ENCODE measurements around the gene FAM83C.
"Not testable (repeated sequence)": the region's sequence is repeated elsewhere in the genome, so short reads cannot be mapped to it uniquely, and the experiment has no call there.

Gene FAM83C

DNA sequence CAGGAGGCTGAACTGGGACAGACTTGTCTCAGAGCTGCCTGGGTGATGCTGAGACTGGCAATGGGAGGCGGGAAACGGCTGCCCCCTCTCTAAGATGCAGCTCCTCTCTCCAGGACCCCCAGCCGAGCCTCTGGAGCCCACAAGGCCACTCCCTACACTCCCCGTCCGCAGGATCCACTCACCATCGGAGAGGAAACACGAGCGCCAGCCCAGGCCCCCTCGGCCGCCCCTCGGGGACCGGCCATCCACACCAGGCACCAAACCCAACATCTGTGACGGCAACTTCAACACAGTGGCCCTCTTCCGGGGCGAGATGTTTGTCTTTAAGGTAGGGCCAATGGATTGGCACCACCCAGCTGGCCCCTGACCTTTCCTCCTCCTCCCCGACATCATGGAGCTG lies 25.1 kb downstream of the FAM83C start:
- in situ Hi-C loops (cut with MboI; ENCODE audit: low pct_unique_long_range_greater_than_20kb, low sequenced_read_pairs, unreplicated experiment): no loop called here
- TF ChIP-seq, protein P1, sequence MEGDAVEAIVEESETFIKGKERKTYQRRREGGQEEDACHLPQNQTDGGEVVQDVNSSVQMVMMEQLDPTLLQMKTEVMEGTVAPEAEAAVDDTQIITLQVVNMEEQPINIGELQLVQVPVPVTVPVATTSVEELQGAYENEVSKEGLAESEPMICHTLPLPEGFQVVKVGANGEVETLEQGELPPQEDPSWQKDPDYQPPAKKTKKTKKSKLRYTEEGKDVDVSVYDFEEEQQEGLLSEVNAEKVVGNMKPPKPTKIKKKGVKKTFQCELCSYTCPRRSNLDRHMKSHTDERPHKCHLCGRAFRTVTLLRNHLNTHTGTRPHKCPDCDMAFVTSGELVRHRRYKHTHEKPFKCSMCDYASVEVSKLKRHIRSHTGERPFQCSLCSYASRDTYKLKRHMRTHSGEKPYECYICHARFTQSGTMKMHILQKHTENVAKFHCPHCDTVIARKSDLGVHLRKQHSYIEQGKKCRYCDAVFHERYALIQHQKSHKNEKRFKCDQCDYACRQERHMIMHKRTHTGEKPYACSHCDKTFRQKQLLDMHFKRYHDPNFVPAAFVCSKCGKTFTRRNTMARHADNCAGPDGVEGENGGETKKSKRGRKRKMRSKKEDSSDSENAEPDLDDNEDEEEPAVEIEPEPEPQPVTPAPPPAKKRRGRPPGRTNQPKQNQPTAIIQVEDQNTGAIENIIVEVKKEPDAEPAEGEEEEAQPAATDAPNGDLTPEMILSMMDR (IDR thresholded peaks at IDR 0.05; ENCODE audit: extremely low read depth, insufficient read depth, missing control alignments): no peak
- DNase-seq (ENCODE audit: low spot score): no peak

DNA sequence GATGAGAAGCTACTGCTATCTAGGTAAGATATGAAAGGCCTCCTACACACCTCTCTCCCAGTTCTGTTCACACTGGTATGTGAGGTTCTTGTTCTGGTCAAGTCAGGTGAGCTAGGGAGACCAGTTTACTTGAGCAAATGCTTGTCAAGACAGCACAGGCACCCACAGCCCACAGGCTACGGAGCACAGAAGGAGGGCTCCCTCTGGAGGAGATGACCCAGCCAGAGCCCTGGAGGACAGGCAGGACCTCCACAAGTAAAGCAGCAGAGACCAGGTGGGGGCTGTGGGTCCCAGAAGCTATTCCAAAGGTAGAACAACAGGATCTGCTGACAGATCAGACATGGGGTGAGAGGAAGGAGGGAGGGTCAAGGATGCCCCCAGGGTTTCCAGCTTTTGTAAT lies 27.5 kb downstream of the FAM83C start:
- TF ChIP-seq, protein P1 (IDR thresholded peaks at IDR 0.05; ENCODE audit: extremely low read depth, insufficient read depth, missing control alignments): no peak
- in situ Hi-C loops (cut with MboI; ENCODE audit: low pct_unique_long_range_greater_than_20kb, low sequenced_read_pairs, unreplicated experiment): no loop called here
- no peak for DNase-seq (ENCODE audit: low spot score)

DNA sequence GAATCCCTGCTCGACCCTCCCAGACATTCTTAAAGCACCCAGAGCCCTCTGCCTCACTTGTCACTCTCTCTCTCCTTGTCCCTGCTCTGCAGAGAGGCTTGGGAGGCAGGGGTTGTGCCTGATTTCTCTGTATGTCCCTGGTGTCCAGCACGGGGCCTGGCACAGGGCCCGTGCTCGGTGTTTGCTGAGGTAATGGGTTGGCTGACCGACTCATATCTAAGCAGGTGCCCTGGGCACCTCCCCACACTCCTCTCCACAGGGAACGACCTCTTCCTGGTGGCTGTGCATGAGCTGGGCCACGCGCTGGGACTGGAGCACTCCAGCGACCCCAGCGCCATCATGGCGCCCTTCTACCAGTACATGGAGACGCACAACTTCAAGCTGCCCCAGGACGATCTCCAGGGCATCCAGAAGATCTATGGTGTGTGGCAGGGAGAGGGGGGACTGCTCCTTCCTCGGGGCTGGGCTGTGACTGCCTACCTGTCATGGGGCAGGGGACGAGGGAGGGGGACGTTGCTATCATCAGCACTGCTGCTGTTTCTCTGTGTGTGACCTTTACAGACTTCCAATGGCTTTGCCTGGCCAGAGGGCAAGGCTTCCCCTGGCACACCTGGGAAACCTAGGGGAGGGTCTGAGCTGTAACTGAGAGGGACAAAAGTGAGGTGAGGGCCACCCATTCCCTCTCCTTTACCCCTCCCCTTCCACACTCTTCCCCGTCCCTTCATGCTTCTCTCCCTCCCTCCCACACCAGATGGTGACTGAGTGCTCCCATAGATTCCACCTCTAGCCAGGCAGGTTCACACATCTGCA lies 28.5 kb downstream of the FAM83C start:
- TF ChIP-seq, protein P1 (IDR thresholded peaks at IDR 0.05; ENCODE audit: extremely low read depth, insufficient read depth, missing control alignments): no peak
- DNase-seq (ENCODE audit: low spot score): no peak
- in situ Hi-C loops (cut with MboI; ENCODE audit: low pct_unique_long_range_greater_than_20kb, low sequenced_read_pairs, unreplicated experiment): no loop called here

DNA sequence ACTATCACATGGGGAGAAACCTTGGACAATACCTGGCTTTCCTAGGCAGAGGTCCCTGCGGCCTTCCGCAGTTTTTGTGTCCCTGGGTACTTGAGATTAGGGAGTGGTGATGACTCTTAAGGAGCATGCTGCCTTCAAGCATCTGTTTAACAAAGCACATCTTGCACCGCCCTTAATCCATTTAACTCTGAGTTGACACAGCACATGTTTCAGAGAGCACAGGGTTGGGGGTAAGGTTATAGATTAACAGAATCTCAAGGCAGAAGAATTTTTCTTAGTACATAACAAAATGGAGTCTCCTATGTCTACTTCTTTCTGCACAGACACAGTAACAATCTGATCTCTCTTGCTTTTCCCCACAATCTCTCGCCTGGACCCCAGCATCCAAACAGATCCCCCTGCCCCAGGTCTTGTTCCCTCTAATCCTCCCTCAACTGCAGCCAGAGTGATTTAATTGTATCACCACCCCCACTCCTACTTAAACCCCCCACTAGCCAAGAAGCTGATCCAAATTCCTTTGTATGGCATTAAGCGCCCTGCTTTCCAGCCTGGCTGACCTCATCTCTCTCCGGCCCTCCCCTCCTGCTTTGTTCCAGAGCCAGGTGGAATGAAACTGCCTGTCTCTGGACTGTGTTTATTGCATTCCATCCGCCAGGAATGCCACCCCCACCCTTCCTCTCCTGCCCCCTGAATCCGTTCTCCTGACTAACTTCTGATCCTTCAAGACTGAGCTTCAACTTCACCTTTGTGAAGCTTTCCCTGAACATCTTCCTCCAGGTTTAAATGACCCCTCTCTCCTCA lies 29.3 kb downstream of the FAM83C start:
- DNase-seq (ENCODE audit: low spot score); in situ Hi-C loops (cut with MboI; ENCODE audit: low pct_unique_long_range_greater_than_20kb, low sequenced_read_pairs, unreplicated experiment): not testable (repeated sequence)

- in situ Hi-C loops (cut with MboI; ENCODE audit: low pct_unique_long_range_greater_than_20kb, low sequenced_read_pairs, unreplicated experiment); DNase-seq (ENCODE audit: low spot score): not testable (repeated sequence)
Observed at GRCh38 chr20:35262321-35262720, 29.9 kb downstream of the FAM83C start.

GRCh38 chr20:35260426-35260825 lies 31.8 kb downstream of the FAM83C start:
- in situ Hi-C loops (cut with MboI; ENCODE audit: low pct_unique_long_range_greater_than_20kb, low sequenced_read_pairs, unreplicated experiment): no loop called here
- no peak for DNase-seq (ENCODE audit: low spot score)
- TF ChIP-seq, protein P1 (IDR thresholded peaks at IDR 0.05; ENCODE audit: extremely low read depth, insufficient read depth, missing control alignments): no peak

DNA sequence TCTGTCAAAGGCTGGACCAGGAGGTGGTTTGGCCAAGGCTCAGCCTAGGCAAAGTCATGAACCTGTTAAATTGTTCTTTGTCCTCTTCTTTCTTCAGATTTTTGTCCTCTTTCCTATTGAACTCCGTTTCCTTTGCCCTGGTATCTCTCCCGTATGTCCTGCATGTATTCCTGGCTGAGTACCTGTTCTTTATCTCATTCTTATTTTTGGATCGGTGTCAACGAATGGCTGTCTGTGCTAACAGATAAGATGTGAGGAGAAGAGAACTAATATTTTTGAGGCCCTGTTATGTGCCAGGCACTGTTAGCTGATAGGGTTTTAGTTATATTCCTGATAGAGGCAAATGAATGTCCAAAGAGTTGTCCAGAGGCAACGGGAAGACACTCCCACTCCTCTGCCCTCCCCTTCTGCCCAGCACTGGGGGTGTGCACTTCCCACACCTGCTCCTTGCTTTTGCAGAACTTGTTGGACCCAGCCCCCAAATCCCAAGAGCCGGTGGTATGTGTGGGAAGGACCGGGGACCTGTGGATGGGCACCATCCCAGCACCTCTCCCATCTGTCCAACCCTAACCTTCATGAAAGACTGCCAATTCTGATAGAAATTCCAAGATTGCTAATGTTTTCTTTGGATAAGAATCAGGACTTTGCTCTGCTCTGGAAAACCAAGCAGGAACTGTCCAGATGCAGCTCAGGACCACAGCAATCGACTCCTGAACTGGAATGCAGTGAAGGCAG lies 34.9 kb downstream of the FAM83C start:
- TF ChIP-seq, protein P1 (IDR thresholded peaks at IDR 0.05; ENCODE audit: extremely low read depth, insufficient read depth, missing control alignments): no peak
- in situ Hi-C loops (cut with MboI; ENCODE audit: low pct_unique_long_range_greater_than_20kb, low sequenced_read_pairs, unreplicated experiment): no loop called here
- no peak for DNase-seq (ENCODE audit: low spot score)

Measured in GM13977 (cell line).